ENCODE measurements around the gene TMEM88.

- TF ChIP-seq EZH2 (IDR thresholded peaks at IDR 0.05; ENCODE audit: insufficient read depth, low read length) = no peak
- TF ChIP-seq CTCF (IDR thresholded peaks at IDR 0.05; ENCODE audit: insufficient read depth, low read depth, low read length) = no peak
These were observed 29.0 kb downstream of the TMEM88 start for GRCh38 chr17:7883781-7884386.
